Measurements from ENCODE around the gene RALGPS2. TPM values are rescaled to one million over a fixed set of nuclear protein-coding genes. Genes with fewer than 3 reads are reported as not detected.

The RALGPS2 gene
- polyA plus RNA-seq, 1 experiment, result 27.7 TPM

- TF ChIP-seq CTCF (IDR thresholded peaks at IDR 0.05; ENCODE audit: insufficient read depth, low read depth, low read length), result no peak
- H3K36me3 ChIP-seq (ENCODE audit: control insufficient read depth, insufficient read depth, low read length), result no peaks in the 10 kb centered on the region
- ChIA-PET POLR2A (no interaction called here), CTCF (no interaction called here)
- H3K27me3 ChIP-seq (ENCODE audit: control insufficient read depth, insufficient read depth, low read length), result peaks cover 9% of the 10 kb centered on the region
- no peak overlapping the region for H3K4me3 ChIP-seq (ENCODE audit: low read depth, low read length)
- no peak for DNase-seq (ENCODE audit: low read depth)
Observed at GRCh38 chr1:178951600-178951999, 226.6 kb downstream of the RALGPS2 start.

DNA sequence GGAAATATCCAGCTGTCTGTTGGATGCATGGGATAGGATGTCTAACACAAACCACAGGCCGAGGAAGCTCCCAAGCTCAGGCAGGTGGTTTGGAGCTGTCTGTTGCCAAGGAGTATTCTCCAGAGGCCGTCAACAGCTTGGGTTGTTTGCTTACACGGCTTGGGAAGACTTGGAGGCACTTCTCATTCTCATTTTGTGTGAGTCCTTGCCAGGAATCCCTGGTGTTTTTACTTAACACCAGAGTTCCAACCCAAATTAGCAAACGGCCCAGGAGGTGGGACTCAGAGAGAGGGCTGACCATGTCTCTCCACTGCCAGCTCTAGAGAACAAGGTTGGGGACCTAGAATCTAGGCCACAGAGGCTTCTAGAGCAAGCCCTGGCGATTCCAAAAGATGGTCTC, 228.0 kb downstream of the RALGPS2 start:
- no peak for DNase-seq (ENCODE audit: low read depth)
- no peaks in the 10 kb centered on the region for H3K36me3 ChIP-seq (ENCODE audit: control insufficient read depth, insufficient read depth, low read length)
- H3K4me3 ChIP-seq (ENCODE audit: low read depth, low read length), result no peak overlapping the region
- H3K27me3 ChIP-seq (ENCODE audit: control insufficient read depth, insufficient read depth, low read length), result peaks cover 11% of the 10 kb centered on the region
- ChIA-PET CTCF (interaction anchor here (0.5 to 0.6 kb wide), 2 partner anchors 13 to 275 kb away, joined by 3 read pairs; no protein-coding TSS in a partner anchor), POLR2A (no interaction called here)
- no peak for TF ChIP-seq CTCF (IDR thresholded peaks at IDR 0.05; ENCODE audit: insufficient read depth, low read depth, low read length)

GRCh38 chr1:178953538-178954324, 228.7 kb downstream of the RALGPS2 start:
- H3K36me3 ChIP-seq (ENCODE audit: control insufficient read depth, insufficient read depth, low read length), result no peaks in the 10 kb centered on the region
- no peak for DNase-seq (ENCODE audit: low read depth)
- CTCF ChIA-PET, result no interaction called here
- H3K27me3 ChIP-seq (ENCODE audit: control insufficient read depth, insufficient read depth, low read length), result peaks cover 11% of the 10 kb centered on the region
- no peak overlapping the region for H3K4me3 ChIP-seq (ENCODE audit: low read depth, low read length)
- no peak for TF ChIP-seq CTCF (IDR thresholded peaks at IDR 0.05; ENCODE audit: insufficient read depth, low read depth, low read length)
- POLR2A ChIA-PET, result no interaction called here

GRCh38 chr1:178954325-178954690, 229.3 kb downstream of the RALGPS2 start:
- POLR2A ChIA-PET, result no interaction called here
- CTCF ChIA-PET, result no interaction called here
- no peak overlapping the region for H3K4me3 ChIP-seq (ENCODE audit: low read depth, low read length)
- peaks cover 11% of the 10 kb centered on the region for H3K27me3 ChIP-seq (ENCODE audit: control insufficient read depth, insufficient read depth, low read length)
- no peak for DNase-seq (ENCODE audit: low read depth)
- H3K36me3 ChIP-seq (ENCODE audit: control insufficient read depth, insufficient read depth, low read length), result no peaks in the 10 kb centered on the region
- no peak for TF ChIP-seq CTCF (IDR thresholded peaks at IDR 0.05; ENCODE audit: insufficient read depth, low read depth, low read length)

GRCh38 chr1:178954937-178955336, 229.9 kb downstream of the RALGPS2 start:
- POLR2A ChIA-PET, result no interaction called here
- Histone ChIP-seq H3K4me3 (ENCODE audit: low read depth, low read length) (no peak overlapping the region), H3K36me3 (ENCODE audit: control insufficient read depth, insufficient read depth, low read length) (no peaks in the 10 kb centered on the region), H3K27me3 (ENCODE audit: control insufficient read depth, insufficient read depth, low read length) (peaks cover 11% of the 10 kb centered on the region)
- CTCF ChIA-PET, result no interaction called here
- no peak for TF ChIP-seq CTCF (IDR thresholded peaks at IDR 0.05; ENCODE audit: insufficient read depth, low read depth, low read length)
- no peak for DNase-seq (ENCODE audit: low read depth)
